Measurements from ENCODE around the gene LRMDA. TPM values are rescaled to one million over a fixed set of nuclear protein-coding genes. Genes with fewer than 3 reads are reported as not detected.

LRMDA gene
- total and polyA plus RNA-seq, 2 donors, result 7.9 to 17.7 TPM

DNA sequence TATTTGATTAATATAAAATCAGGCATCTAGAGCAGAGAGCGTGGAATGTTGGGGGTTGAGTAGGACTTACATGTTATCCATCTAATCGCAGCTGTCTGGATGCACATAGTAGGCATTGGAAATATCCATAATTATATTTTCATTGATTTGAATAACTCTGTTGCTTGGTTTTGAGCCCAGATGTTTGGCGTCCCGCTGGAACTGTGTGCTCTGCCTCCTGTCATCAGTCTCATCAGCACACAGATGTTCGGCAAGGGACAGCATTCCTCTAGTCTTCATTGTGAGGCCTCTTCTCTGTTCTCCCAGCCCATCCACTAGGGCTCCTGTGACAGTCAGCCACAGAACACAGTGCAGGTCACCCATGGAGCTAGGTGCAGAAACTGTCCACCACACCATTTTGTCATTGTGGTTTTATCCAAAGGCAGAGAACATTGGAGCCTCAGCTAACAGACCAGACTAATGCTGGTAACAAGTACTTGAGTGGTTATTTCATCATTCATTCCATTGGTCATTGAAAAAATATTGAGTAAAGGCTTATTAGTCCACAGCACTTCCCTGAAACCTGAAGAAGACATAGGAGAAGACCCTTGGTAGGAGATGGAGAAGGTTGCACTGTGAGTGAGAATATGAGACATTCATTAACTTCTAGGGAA lies 927.4 kb downstream of the LRMDA start:
- no peak overlapping the region for H3K4me3 ChIP-seq (ENCODE audit: low read depth, low read length)
- H3K27ac ChIP-seq (ENCODE audit: low read depth), result no peak overlapping the region
- WGBS, result 90% methylated on average over 5 of the region's 5 CpGs
- H3K36me3 ChIP-seq (ENCODE audit: insufficient read depth), result no peaks in the 10 kb centered on the region
- no peak for DNase-seq (ENCODE audit: extremely low spot score)
- H3K4me1 ChIP-seq (ENCODE audit: insufficient read depth), result peaks cover 1% of the 10 kb centered on the region

GRCh38 chr10:76375761-76376160 lies 944.3 kb downstream of the LRMDA start:
- 90% methylated on average over 1 of the region's 1 CpG for WGBS
- no peak overlapping the region for H3K27ac ChIP-seq (ENCODE audit: low read depth)
- H3K4me3 ChIP-seq (ENCODE audit: low read depth, low read length), result no peak overlapping the region
- DNase-seq (ENCODE audit: extremely low spot score), result no peak
- no peaks in the 10 kb centered on the region for H3K36me3 ChIP-seq (ENCODE audit: insufficient read depth)
- no peaks in the 10 kb centered on the region for H3K4me1 ChIP-seq (ENCODE audit: insufficient read depth)

DNA sequence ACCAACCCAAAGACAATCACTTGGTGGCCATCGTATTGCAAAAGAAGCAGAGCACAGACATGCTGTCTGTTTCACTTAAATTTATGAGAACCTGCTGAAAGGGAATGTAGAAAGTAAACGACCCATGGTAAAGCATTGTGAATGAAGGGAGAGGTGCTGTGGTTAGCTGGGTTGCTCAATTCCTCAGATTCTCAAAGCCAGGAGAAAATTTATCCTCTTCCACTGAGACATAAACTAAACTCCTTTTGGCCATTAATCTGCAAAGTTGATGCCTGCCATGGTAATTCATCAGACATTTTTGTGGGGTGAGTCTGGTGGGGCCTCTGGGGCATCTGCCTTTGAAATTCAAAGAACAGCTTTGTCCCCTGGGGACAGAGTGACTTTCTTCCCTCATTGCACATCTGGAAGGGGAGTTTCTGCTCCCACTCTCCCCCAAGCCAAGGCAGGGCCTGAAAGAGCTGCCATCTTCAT lies 951.0 kb downstream of the LRMDA start:
- H3K27ac ChIP-seq (ENCODE audit: low read depth), result no peak overlapping the region
- 62% methylated on average over 2 of the region's 2 CpGs for WGBS
- no peaks in the 10 kb centered on the region for H3K36me3 ChIP-seq (ENCODE audit: insufficient read depth)
- no peak overlapping the region for H3K4me3 ChIP-seq (ENCODE audit: low read depth, low read length)
- no peak for DNase-seq (ENCODE audit: extremely low spot score)
- no peaks in the 10 kb centered on the region for H3K4me1 ChIP-seq (ENCODE audit: insufficient read depth)

- H3K4me3 ChIP-seq (ENCODE audit: low read depth, low read length), result no peak overlapping the region
- no peak for DNase-seq (ENCODE audit: extremely low spot score)
- H3K27ac ChIP-seq (ENCODE audit: low read depth), result no peak overlapping the region
- 99% methylated on average over 2 of the region's 2 CpGs for WGBS
- H3K4me1 ChIP-seq (ENCODE audit: insufficient read depth), result no peaks in the 10 kb centered on the region
- no peaks in the 10 kb centered on the region for H3K36me3 ChIP-seq (ENCODE audit: insufficient read depth)
These were observed 957.0 kb downstream of the LRMDA start for GRCh38 chr10:76388321-76389023.

DNA sequence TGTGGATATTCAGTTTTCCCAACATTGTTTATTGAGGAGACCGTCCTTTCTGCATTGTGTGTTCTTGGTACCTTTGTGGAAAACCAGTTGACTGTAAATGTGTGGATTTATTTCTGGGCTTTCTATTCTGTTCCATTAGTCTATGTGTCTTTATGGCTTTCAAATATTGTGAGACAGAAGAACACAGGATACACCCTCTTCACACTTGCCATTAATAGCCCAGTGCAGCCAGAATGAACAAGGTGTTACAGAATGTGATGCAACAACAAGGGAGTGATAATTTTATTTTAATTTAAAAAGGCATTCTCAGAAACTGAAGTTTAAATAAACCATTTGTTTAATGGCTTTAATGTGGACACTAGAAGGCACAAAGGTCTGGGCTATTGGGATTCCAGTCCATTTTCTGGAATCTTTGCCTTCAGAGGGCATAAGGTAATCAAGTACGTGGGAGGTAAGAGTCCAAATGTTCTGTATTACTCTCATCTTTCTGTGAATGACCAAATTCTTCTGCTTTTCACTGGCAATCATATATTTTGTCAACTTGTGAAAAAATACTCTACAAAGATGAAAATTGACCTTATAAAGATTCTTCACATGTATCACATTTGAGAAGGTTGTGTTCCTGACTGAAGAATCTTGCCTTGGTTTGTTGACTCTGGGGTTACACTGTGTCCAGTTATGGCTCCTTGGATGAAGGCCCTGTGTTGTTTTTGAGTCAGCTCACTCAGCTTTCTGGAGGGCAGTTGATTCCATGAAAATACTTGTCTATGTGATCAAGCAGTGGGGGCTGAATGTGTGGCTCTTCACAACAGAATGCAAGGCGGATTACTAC lies 962.7 kb downstream of the LRMDA start:
- Histone ChIP-seq H3K4me1 (ENCODE audit: insufficient read depth) (no peaks in the 10 kb centered on the region), H3K27ac (ENCODE audit: low read depth) (no peak overlapping the region), H3K4me3 (ENCODE audit: low read depth, low read length) (no peak overlapping the region), H3K36me3 (ENCODE audit: insufficient read depth) (no peaks in the 10 kb centered on the region)
- DNase-seq (ENCODE audit: extremely low spot score), result no peak
- WGBS, result 97% methylated on average over 3 of the region's 3 CpGs

GRCh38 chr10:76394707-76395042 lies 963.3 kb downstream of the LRMDA start:
- Histone ChIP-seq H3K36me3 (ENCODE audit: insufficient read depth) (no peaks in the 10 kb centered on the region), H3K4me1 (ENCODE audit: insufficient read depth) (no peaks in the 10 kb centered on the region), H3K27ac (ENCODE audit: low read depth) (no peak overlapping the region), H3K4me3 (ENCODE audit: low read depth, low read length) (no peak overlapping the region)
- DNase-seq (ENCODE audit: extremely low spot score), result no peak

GRCh38 chr10:76395251-76395650 lies 963.8 kb downstream of the LRMDA start:
- 94% methylated on average over 1 of the region's 1 CpG for WGBS
- Histone ChIP-seq H3K4me1 (ENCODE audit: insufficient read depth) (no peaks in the 10 kb centered on the region), H3K27ac (ENCODE audit: low read depth) (no peak overlapping the region)

DNA sequence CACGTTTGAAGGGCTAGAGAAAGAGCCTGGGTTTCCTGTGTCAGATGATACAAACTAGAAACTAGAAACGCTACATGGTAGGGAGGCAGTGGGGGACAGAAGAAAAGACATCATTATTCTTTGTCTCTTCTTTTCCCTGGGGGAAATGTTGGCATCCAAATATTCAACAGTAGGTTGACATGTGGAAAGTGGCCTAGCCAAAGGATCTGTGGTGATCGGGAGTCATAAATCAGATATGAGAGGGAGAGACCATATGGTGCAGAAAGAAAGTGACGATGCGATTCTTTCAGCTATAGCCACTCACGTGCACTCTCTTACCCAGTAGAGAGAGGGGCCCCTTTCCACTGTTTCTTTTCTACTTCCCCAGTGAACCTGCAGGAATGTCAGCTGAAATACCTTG lies 964.7 kb downstream of the LRMDA start:
- H3K27ac ChIP-seq (ENCODE audit: low read depth), result no peak overlapping the region
- no peaks in the 10 kb centered on the region for H3K4me1 ChIP-seq (ENCODE audit: insufficient read depth)
- no peak overlapping the region for H3K4me3 ChIP-seq (ENCODE audit: low read depth, low read length)
- no peaks in the 10 kb centered on the region for H3K36me3 ChIP-seq (ENCODE audit: insufficient read depth)
- WGBS, result 78% methylated on average over 6 of the region's 6 CpGs
- no peak for DNase-seq (ENCODE audit: extremely low spot score)

More at GRCh38 chr10:76395251-76395650, 963.8 kb downstream of the LRMDA start:
- DNase-seq (ENCODE audit: extremely low spot score), result no peak
- Histone ChIP-seq H3K4me3 (ENCODE audit: low read depth, low read length) (no peak overlapping the region), H3K36me3 (ENCODE audit: insufficient read depth) (no peaks in the 10 kb centered on the region)

- WGBS, result 52% methylated on average over 13 of the region's 13 CpGs
- no peak overlapping the region for H3K27ac ChIP-seq (ENCODE audit: low read depth)
- H3K36me3 ChIP-seq (ENCODE audit: insufficient read depth), result no peaks in the 10 kb centered on the region
- no peak overlapping the region for H3K4me3 ChIP-seq (ENCODE audit: low read depth, low read length)
- DNase-seq (ENCODE audit: extremely low spot score), result no peak
- no peaks in the 10 kb centered on the region for H3K4me1 ChIP-seq (ENCODE audit: insufficient read depth)
These were observed 966.0 kb downstream of the LRMDA start for GRCh38 chr10:76397181-76398042.

- no peaks in the 10 kb centered on the region for H3K4me1 ChIP-seq (ENCODE audit: insufficient read depth)
- WGBS, result 40% methylated on average over 6 of the region's 6 CpGs
- no peak overlapping the region for H3K4me3 ChIP-seq (ENCODE audit: low read depth, low read length)
- no peaks in the 10 kb centered on the region for H3K36me3 ChIP-seq (ENCODE audit: insufficient read depth)
- H3K27ac ChIP-seq (ENCODE audit: low read depth), result no peak overlapping the region
- DNase-seq (ENCODE audit: extremely low spot score), result no peak
These were observed 966.8 kb downstream of the LRMDA start for GRCh38 chr10:76398043-76398710.

DNA sequence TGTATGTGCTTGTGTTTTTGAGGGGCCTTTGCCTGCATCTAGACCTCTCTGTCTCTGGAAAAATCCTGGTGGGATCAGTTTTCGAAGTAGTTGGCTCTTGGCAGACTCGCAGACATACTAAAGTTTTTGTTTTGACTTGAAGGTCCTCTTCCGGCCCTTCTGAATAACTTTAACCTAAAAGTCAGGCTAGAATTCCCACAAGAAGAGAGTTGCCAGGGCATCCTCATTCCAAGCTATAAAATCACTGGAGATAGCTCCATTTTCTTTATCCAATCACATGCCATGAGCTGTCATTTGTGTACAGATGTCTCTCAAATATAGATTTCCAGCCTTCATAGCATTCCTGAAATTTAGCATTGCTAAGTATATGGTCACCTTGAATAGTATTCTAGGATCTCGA lies 967.8 kb downstream of the LRMDA start:
- WGBS, result 91% methylated on average over 4 of the region's 4 CpGs
- H3K4me3 ChIP-seq (ENCODE audit: low read depth, low read length), result no peak overlapping the region

GRCh38 chr10:76401006-76401405 lies 969.6 kb downstream of the LRMDA start:
- no peaks in the 10 kb centered on the region for H3K36me3 ChIP-seq (ENCODE audit: insufficient read depth)
- no peak overlapping the region for H3K27ac ChIP-seq (ENCODE audit: low read depth)
- H3K4me1 ChIP-seq (ENCODE audit: insufficient read depth), result no peaks in the 10 kb centered on the region
- H3K4me3 ChIP-seq (ENCODE audit: low read depth, low read length), result no peak overlapping the region
- 94% methylated on average over 3 of the region's 3 CpGs for WGBS
- DNase-seq (ENCODE audit: extremely low spot score), result no peak

More for the DNA sequence above, 967.8 kb downstream of the LRMDA start:
- H3K27ac ChIP-seq (ENCODE audit: low read depth), result no peak overlapping the region
- no peaks in the 10 kb centered on the region for H3K4me1 ChIP-seq (ENCODE audit: insufficient read depth)
- DNase-seq (ENCODE audit: extremely low spot score), result no peak
- no peaks in the 10 kb centered on the region for H3K36me3 ChIP-seq (ENCODE audit: insufficient read depth)

DNA sequence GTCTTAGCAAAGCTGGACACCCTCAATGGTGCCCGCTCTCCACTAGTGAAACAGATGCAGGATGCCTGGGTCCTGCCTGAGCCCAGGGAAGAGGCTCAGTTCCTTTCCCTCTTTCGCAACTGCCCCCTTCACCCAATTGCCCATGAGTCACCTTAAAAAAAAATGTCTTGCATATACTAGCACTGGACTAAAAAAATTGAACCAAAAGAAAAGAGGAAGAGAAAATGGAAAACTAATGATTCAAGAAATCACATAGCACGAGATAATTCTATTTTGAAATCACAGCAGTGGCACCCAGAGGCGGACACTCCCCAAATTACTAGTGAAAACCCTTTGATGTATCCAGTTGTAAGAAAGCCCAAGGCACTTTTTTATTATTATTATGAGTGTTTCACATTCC lies 972.5 kb downstream of the LRMDA start:
- H3K27ac ChIP-seq (ENCODE audit: low read depth), result no peak overlapping the region
- H3K4me3 ChIP-seq (ENCODE audit: low read depth, low read length), result no peak overlapping the region
- H3K36me3 ChIP-seq (ENCODE audit: insufficient read depth), result no peaks in the 10 kb centered on the region
- no peak for DNase-seq (ENCODE audit: extremely low spot score)
- WGBS, result 87% methylated on average over 4 of the region's 4 CpGs
- no peaks in the 10 kb centered on the region for H3K4me1 ChIP-seq (ENCODE audit: insufficient read depth)

All from urinary bladder (tissue), 4 donors.